ENCODE measurements around the gene GRPEL2.
"Not testable (repeated sequence)": the region's sequence is repeated elsewhere in the genome, so short reads cannot be mapped to it uniquely, and the experiment has no call there.

GRPEL2 gene

DNA sequence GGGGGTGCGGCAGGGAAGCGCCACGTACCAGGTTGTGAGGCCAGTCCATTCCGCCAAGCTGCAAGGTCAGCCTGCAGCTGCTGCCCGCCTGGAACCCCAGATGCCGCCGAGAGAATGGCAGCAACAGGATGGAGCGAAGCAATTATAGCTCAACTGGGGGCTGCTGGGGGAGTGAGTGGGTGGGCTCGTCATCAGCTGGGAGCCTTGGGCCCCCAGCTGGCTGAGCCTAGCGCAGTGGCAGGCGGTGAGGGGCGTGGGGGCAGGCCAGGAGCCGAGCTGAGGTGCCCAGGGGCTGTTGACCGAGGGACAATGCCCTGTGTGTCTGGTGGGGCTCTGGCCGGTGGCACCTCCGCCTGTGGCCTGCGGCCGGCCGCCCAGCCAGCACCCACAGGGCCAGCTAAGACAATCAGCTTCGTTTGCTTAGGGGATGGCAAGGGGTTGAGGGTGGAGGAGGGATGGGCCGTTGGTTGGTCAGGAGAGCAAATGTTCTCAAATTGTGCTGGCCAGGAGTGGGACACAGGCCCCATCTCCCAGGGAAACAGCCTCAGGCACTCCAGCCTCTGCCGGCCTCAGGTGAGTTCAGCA is 34.0 kb downstream of the GRPEL2 start, which contains the start of gene IL17B:
TSS of gene IL17B (minus strand) at position 116 of the 585 bp plus-strand sequence. CDS start at position 49, 67 bp downstream.
- DNase-seq = no peak

DNA sequence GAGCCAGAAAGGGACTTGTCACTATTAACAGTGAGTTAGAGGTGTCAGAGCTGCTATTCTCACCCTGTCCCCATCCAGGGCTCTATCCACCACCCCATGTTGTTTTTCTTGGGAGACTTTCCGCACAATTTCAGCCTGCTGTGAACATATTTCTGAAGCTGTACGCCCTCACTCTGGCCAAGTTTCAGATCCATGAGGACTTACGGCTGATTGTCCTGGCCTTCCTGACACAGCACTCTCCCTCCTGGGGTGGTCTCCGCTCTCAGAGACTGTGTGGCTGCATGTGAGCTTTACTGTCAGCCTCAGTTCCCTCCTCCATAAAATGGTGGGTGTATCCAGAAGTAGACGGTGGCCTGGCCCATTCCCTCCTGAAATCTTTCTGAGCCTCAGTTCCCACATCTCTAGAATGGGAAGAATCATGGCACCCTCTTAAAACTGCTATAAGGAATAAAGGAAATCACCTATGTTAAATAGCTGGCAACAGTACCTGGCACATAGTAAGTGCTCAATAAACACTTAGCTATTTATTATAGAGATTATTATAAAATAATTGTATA is 34.6 kb downstream of the GRPEL2 start:
- DNase-seq = no peak

DNA sequence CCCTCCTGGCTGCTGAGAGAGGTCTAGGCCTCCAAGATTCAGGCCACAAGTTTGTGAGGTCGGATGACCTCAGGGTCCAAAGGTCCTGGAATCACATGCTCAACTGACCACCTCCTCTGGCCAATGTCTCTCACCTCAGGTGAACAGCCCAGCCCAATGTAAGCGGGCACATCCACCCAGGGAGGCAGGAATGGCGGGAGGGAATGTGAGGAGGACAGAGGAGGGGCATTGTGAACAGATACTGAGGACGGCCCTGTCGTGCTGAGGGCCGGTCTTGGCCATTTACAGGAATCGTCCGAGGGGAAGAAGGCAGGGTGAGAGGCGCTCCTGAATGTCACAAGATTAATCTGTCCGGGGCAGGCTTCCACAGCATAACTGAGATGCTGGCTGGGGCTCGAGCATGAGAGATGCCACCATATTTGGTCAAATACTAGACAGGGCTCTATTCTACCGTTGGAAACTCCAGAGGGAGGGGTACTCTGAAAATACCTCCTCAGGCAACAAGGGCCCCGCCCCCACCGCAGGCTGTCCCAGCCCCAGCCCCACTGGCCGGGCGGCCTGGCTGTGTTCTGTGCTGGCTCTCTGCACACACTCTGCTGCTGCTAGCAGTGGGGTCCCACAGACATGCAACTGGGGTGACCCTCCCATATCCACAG is 35.3 kb downstream of the GRPEL2 start:
- DNase-seq = no peak

DNA sequence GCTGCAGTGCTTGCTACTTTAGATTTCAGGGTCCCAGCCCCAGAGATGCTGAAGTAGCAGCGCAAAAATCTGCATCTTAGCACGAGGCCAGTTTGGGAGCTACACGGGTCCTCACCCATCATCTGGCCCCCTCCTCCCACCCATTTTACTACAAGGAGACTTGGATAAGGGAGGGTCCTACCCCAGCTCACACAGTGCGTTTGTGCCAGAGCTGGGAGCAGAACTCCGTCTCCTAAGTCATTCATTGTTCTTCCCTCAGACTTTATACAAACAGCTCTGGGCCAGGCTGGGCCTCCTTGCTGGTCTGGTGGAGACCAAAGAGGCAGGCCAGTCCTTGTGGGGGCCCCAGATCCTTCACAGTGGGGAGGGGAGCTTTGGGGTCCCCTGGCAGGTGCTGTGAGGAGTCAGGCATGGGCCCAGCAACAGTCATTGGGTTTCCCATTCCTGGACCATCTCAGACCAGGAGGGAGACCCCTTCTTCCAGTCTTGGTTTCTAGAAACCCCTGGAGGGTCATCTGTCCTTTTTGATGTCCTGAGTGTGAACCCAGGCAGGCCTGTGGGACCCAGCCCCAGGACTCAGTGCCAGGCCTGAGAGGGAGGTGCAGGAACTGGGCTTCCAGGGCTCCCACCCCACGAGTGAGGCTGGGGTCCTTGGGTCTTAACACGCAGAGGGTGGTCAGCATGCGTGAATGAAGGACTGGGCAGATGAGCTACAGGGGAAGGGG is 36.1 kb downstream of the GRPEL2 start:
- no peak for DNase-seq

DNA sequence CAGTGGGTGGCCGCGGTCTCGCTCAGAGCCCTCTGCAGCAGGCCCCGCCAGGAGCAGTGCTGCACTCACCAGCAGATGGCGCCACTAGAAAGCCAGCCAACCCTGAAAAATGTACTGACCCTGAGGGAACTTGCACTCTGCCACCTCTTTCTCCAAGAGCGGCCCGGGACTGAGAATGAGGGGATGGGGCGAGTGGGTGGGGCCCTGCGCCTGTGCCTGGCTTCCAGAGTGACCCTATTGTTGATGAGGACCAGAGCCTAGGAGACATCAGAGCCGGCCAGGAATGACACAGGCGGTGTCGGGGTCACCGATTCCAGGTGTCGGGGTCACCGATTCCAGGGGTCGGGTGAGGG is 36.7 kb downstream of the GRPEL2 start:
- DNase-seq = peak; percentile 87

DNA sequence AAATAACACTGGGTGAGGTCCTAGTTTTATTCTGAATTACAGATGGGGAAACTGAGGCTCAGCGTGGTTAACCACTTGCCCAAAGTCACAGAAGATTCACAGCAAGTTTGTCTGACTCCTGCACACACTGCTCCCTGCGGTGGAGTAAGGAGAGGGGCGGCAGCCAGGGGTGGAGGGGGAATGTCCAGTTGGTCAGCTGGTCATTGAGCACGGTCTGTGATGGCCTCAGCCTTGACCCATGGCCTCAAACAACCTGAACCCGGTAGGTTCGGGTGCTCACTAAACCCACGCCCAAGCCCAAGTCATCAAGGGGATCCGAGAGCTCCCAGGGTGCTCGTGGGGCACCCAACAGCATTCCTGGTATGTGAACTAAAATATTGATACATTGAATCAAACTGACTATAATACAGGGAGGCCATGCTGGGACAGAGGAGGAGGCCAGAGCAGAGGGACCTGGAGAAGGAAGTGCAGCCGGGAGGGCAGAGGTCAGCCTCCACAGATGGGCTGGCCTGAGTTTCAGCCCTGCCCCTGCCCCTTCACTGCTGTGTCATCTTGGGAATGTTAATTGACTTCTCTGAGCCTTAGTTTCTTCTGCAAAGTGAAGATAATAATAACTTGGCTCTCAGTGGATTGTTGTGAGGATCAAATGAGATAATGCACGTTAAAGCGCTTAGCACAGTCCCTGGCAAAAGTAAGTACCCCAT is 37.4 kb downstream of the GRPEL2 start:
- no peak for DNase-seq

DNA sequence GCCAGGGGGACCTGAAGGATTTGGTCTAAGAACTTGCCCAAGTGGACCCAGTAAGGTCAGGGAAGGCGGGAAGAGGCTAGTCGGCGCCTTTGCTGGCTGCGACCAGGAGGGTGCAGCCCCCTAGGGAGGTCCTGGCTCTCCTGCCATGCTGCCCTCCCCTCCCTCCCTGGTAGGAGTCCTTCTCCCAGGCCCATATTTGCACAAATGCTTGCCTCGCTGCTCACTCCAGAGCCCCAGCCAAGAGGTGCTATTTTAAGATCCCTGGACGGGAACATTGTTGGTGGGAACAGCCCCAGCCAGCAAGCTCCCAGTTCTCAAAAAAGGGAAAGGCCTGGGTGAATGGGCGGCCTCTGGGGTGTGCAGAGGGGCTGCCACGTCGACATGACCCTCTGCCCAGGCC is 38.1 kb downstream of the GRPEL2 start:
- no peak for DNase-seq

DNA sequence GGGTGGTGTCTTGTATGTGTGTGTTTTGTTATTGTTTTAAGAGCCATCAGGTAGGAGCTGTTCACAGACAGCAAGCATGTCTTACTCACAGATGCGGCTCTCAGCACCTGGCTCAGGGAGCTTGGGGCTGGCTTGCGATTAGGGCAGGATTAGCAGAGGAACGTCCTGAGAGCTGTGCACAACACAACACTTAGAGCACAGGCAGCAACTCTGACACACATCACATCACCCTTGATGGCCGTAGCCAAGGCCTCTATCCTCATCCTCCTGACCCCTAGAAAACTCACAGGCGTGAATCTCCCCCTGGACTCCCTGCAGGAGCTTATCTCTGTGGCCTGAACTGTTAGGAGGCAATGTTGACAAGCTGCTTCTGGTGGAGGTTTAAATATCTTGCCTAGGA is 40.9 kb downstream of the GRPEL2 start:
- DNase-seq = no peak

DNA sequence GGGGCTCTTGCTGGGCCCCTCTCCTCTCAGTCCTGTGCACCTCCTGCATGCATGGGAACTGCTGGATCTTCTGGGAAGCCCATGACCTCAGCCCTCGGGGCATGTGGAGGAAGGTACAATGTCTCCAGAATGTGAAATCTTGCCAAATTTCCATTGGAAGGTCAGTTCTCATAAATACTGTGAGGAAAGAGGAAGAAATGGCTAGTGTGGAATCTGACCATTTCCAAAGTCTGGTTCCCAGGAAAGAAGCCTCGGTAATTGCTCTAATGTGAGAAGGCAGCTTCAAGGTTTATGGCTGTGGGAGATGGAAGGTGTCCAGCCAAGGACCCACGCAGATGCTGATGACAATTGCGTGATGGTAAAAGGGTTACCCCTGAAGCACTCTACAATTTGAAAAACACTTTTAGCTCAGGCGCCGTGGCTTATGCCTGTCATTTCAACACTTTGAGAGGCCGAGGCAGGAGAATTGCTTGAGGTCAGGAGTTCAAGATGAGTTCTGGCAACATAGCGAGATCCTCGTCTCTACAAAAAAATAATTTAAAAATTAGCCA is 41.9 kb downstream of the GRPEL2 start:
- no peak for DNase-seq

DNA sequence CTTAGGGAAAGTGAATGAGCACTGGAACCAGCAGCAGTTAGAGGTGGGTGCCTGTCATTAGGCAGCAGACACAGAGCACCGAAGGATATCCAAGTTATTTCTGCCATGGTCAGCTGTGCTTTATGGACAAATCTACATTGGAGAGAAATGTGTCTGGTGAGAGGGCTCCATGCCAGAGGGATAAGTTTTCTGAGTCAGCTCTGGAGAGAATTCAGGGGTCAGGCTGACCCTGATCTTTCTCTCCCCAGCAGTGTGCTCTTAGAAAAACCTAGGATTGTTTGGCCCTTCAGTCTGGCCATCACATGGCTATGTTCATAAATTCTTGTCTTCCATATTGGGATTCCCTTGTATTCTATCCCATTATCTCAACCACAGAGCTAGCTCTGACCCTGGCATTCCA is 42.7 kb downstream of the GRPEL2 start:
- no peak for DNase-seq

DNA sequence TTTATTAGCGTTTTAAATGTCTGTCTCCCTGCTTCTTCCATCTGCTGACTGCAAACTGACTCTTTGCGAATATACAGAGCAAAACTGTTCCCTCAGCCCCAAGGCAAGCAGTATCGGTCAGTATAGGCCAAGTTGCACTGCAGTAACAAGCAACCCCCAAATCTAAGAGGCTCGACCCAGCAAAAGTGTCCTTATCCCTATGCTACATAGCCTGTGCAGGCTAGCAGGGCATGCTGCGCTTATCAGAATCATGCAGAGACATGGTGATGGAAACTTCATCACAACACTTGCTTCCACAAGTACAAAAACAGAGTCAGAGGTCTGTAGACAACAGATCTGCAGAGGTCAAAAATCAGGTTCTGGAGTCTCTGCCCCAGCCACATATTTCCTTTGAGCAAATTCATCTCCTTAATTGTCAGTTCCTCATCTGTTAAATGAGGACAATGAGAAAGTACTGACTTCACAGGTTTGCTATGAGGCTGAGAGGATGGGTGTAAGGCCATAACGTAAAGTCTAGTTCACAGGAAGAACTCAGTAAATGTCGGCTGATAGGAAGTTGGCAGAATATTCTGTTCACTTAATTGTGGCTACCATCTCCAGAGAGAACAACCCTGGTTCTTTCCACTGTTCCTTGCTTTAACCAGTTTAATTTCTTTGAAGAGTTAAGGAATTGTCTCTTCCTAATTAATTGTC is 43.3 kb downstream of the GRPEL2 start:
- no peak for DNase-seq

DNA sequence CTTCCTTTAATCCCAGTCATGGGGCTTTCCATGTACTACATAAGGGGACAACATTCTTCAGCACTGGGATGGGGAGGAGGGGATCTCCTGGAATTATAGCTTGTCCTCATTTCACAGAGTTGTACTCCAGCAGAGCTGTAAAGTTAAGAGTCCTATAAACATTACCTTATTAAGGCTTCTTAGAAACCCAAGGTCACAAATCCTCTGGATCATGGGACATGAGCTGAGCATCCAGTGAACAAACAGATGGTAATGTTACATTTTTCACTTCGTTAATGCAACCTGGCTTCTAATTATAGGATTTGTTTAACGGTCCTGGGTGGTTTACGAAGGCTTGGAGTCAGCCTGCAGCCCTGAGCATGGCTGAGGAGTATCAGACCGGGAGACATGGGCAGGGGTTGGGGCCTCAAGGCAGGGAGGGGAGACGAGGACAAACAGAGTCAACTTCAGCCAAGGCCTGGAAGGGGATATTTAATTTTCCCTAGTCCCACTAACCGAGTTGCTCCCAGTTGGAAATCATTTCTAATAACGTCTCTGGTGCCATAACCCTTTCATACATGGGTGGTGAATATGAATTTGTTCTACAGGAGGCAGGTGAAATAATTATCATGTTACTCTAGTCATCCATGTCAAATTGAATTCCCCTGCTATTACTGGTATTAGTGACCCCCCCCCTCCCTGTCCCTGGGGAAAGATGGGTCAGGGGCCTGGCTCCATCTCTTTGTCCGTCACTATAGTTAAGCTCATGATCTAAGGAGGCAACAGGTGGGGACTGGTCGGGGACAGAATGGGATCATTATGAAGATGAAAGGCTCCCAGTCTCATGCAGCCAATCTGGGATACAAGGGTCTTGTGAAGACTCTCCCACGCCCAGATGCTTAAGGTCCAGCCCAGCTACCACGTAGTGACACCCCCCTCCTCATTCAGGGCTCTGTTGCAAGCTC is 44.5 kb downstream of the GRPEL2 start:
- DNase-seq = no peak

DNA sequence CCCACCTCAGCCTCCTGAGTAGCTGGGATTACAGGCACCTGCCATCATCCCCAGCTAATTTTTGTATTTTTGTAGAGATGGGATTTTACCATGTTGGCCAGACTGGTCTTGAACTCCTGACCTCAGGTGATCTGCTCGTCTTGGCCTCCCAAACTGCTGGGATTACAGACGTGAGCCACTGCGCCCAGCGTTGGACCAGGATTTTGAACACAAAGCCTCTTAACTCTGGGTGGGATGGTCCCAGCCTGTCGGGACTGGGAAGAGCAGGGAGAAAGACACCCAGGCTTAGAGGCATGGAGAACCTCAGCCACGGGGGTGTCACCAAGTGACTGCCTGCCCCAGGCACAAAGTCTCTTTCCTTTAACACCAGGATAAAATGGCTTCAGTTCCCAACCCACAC is 45.8 kb downstream of the GRPEL2 start:
- not testable (repeated sequence) for DNase-seq

DNA sequence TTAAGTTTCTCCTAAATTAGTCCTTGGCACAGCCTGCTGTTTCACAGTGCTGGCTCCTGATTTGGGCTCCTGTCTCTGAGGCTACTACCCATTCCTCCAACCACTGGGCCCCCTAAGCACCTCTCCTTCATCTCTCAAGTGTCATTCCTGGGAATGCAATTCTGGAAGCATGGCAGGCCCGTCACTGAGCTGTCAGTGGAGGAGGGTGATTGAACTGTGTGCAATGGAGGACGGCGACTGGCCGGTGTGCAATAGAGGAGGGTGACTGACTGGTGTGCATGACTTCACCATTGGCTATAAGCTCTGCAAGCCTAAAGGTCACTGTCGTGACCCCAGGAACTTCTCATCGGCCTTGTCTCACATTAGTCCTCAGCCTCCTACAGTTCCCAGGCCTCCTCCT is 46.2 kb downstream of the GRPEL2 start:
- no peak for DNase-seq

DNA sequence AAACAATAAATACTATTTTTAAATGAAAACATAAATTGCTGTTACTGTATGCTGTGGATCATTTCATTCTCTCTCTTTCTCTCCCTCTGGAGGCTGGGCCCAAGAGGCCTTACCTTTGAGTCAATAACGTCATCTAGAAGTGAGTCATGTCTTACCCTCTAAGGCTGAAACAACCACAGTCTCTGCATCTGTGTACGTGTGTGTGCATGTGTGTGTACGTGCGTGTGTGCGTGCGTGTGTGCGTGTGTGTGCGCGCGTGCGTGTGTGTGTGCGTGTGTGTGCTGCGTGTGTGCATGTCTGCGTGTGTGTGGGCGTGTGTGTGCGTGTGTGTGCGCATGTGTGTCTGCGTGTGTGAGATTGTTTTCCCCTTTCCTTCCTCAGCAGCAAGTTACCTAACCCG is 47.4 kb downstream of the GRPEL2 start:
- no peak for DNase-seq

DNA sequence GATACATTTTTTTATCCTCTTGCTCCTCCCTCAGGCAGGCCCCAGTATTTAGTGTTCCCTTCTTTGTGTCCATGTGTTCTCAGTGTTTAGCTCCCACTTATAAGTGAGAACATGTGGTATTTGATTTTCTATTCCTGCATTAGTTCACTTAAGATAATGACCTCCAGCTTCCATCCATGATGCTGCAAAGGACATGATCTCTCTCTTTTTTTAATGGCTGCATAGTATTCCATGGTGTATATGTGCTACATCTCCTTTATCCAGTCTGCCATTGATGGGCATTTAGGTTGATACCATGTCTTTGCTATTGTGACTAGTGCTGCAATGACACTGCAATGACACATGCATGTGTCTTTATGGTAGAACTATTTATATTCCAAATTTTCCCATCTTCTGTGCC is 49.7 kb downstream of the GRPEL2 start:
- not testable (repeated sequence) for DNase-seq

DNA sequence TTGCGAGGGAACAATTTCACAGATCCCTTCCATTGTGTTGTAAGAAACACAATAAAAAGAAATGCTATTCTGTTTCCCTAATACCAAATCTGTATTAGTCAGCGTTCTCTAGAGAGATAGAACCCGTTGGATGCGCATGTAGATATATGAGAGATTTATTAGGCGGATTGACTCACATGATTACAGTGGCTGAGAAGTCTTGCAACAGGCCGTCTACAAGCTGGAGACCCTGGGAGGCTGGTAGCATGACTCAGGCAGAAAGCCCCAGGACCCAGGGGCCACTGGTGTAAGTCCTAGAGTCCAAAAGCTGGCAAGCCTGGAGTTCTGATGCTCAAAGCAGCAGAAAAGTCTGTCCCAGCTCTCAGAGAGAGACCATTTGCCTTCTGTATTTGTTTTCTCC is 52.2 kb downstream of the GRPEL2 start:
- DNase-seq = no peak

DNA sequence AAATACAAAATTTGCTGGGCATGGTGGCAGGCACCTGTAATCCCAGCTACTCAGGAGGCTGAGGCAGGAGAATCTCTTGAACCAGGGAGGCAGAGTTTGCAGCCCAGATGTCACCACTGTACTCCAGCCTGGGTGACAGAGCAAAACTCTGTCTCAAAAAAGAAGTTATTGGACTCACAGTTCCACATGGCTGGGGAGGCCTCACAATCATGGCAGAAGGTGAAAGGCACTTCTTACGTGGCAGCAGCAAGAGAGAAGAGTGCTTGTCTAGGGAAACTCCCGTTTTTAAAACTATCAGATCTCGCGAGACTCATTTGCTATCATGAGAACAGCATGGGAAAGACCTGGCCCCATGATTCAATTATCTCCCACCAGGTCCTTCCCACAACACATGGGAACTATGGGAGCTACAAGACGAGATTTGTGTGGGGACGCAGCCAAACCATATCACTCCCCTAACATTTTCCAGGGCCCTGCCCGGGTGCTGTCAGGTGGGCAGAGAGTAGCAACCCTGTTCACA is 53.5 kb downstream of the GRPEL2 start:
- not testable (repeated sequence) for DNase-seq

DNA sequence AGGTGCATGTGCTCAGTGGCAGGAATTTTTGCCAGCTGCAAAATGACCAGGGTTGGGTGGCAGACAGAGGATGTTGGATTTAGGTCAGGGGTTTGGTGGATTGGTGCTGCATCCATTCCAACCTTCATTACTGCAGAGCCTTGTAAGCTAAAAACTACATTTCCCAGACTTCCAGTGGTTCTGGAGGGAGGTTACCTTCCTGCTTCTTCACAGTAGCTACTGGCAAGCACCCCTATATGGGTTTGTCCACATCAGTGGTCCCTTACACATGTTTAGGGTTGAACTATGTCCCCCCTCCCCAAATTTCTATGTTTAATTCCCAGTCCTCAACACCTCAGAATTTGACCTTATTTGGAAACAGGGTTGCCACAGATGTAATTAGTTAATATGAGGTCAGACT is 54.5 kb downstream of the GRPEL2 start:
- DNase-seq = no peak

DNA sequence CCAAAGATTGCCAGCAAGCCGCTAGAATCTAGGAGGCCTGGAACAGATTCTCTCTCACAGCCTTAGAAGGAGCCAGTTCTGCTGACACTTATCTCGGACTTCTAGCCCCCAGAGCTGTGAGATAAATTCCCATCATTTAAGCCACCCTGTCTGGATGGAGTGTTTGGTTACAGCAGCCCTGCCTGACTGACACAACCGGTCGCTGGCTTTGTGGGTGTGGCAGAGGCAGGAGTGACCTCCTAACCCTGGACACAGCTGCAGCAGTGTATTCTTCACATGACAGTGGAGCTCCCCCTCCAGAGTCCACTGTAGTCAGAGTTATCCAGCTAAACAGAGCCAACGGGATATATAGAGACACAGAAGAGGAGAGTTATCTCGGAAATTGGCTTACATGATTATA is 55.0 kb downstream of the GRPEL2 start:
- DNase-seq = no peak

DNA sequence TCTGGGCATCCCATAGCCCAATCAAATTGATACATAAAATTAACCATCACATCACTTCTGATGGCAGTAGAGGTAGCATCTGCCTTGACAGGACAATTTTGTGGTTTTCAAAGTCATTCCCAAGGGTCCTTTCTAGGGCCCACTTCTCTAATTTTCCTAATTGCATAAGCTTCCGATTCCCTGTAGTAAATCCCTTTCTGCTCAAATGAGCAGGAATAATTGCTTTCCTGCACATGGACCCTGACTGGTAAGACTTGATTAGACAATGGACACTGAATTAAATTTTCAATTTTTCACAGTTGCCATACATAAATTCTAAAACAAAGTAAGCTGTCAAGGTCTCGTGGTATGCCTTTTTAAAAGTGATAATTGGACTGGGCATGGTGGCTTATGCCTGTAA is 55.8 kb downstream of the GRPEL2 start:
- no peak for DNase-seq
